IPS-18c (cell line): ENCODE results near the gene CNDP2.

ENCODE experiments used
- H3K4me3 ChIP-seq: 2 replicates; pipeline ENCODE4 v1.7.0; 2013; ENCODE audit warnings: low read depth, mild to moderate bottlenecking, low read length, moderate library complexity; ENCODE audit not compliant: insufficient read depth
- H3K9me3 ChIP-seq: one replicate; pipeline ENCODE4 v1.6.1; 2013; ENCODE audit warnings: mild to moderate bottlenecking, low read length, moderate library complexity; ENCODE audit not compliant: control insufficient read depth, insufficient read depth

Gene CNDP2

GRCh38 chr18:74509856-74510769 is 13.9 kb downstream of the CNDP2 start:
- no peak overlapping the region for H3K4me3 ChIP-seq
- H3K9me3 ChIP-seq: no peaks in the 10 kb centered on the region

GRCh38 chr18:74510770-74511095 is 14.6 kb downstream of the CNDP2 start:
- H3K9me3 ChIP-seq: no peaks in the 10 kb centered on the region

GRCh38 chr18:74511823-74512222 is 15.7 kb downstream of the CNDP2 start:
- no peak overlapping the region for H3K4me3 ChIP-seq
- H3K9me3 ChIP-seq: no peaks in the 10 kb centered on the region

More at GRCh38 chr18:74510770-74511095, 14.6 kb downstream of the CNDP2 start:
- H3K4me3 ChIP-seq: no peak overlapping the region

GRCh38 chr18:74512321-74513053 is 16.3 kb downstream of the CNDP2 start:
- Histone ChIP-seq H3K9me3 (no peaks in the 10 kb centered on the region), H3K4me3 (no peak overlapping the region)

- Histone ChIP-seq H3K9me3 (no peaks in the 10 kb centered on the region), H3K4me3 (no peak overlapping the region)
Measured at GRCh38 chr18:74513149-74513882, 17.2 kb downstream of the CNDP2 start.

- no peak overlapping the region for H3K4me3 ChIP-seq
- no peaks in the 10 kb centered on the region for H3K9me3 ChIP-seq
Measured at GRCh38 chr18:74513883-74514205, 17.7 kb downstream of the CNDP2 start.

DNA sequence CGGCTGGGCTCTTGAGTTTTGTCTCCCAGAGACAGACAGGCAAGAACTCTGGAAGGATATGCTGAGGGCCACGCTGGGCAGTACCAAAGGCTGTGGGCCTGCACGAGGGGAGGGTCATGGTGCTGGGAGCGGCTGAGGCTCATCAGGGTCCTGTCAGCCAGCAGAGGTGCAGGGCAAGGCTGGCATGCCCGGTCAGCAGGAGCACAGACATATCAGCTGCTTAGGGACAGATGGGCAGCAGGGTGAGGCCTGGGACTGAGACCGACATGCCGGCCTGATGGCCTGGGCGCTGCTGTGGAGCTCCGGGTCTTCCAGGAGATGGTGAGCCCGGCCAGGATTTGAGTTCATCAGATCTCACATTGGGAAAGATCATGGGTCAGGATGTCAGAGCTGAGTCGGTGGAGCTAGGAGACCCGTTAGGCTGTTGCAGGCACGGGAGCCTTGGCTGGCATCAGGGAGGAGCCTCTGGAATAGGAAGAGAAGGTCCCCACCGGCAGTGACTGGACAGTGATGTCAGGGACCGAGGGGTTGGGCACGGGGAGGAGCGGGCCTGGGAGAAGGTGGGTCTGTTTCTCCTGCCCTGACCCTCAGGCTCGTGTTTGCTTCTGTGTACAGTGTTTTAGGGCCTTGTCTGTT is 18.8 kb downstream of the CNDP2 start:
- Histone ChIP-seq H3K4me3 (no peak overlapping the region), H3K9me3 (no peaks in the 10 kb centered on the region)

DNA sequence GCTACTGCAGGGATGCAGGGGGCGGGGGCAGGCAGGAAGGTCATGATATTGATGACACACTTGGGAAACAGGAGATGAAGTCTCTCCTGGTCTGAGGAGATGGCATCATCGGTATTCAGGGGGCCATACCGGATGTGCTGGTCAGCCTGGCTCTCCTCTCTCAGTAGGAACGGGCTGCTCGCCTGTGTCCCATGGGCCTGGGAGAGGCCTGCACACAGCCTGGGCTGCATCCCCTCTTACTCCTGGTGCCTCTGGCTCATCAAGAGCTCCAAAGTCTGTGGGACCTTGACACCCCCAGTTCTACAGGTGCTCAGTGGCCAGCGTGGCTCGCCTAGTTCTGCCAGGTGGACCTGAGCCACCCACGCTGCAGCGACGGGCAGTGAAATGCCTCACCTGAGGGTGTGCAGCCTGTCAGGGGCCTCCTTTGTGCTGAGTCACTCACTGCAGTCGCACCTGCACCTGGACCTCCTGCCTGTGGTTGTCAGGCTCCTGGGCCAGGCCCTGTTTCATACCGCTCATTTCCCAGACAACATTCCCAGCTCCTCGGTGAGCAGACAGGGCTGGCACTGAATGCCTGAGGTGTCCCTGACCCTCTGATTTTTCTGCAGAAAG is 19.6 kb downstream of the CNDP2 start:
- H3K4me3 ChIP-seq: no peak overlapping the region
- H3K9me3 ChIP-seq: no peaks in the 10 kb centered on the region

GRCh38 chr18:74516271-74517235 is 20.4 kb downstream of the CNDP2 start:
- H3K9me3 ChIP-seq: no peaks in the 10 kb centered on the region
- no peak overlapping the region for H3K4me3 ChIP-seq

GRCh38 chr18:74517236-74517630 is 21.1 kb downstream of the CNDP2 start:
- Histone ChIP-seq H3K4me3 (no peak overlapping the region), H3K9me3 (no peaks in the 10 kb centered on the region)

- Histone ChIP-seq H3K9me3 (peaks cover 3% of the 10 kb centered on the region), H3K4me3 (no peak overlapping the region)
Measured at GRCh38 chr18:74518456-74519295, 22.5 kb downstream of the CNDP2 start.

GRCh38 chr18:74519320-74520095 is 23.3 kb downstream of the CNDP2 start:
- peaks cover 3% of the 10 kb centered on the region for H3K9me3 ChIP-seq
- no peak overlapping the region for H3K4me3 ChIP-seq

DNA sequence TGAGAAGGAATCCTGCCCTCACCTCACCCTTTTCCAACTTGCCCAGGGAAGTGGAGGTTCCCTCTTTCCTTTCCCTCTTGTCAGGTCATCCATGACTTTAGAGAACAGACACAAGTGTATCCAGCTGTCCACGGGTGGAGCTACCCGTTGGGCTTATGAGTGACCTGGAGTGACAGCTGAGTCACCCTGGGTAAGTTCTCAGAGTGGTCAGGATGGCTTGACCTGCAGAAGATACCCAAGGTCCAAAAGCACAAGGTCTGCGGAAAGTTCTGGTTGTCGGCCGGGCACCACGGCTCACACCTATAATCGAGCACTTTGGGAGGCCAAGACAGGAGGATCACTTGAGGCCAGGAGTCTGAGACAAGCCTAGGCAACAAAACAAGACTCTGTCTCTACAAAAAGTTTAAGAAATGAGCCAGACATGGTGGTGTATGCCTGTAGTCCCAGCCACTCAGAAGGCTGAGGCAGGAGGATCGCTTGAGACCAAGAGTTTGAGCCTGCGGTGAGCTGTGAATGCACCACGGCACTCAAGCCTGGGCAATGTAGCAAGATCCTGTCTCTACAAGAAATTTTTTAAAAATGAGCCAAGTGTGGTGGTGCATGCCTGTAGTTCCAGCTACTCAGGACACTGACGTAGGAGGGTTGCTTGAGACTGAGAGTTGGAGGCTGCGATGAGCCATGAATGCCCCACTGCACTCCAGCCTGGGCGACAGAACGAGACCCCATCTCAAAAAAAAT is 24.1 kb downstream of the CNDP2 start:
- Histone ChIP-seq H3K9me3 (peaks cover 3% of the 10 kb centered on the region), H3K4me3 (no peak overlapping the region)

- Histone ChIP-seq H3K9me3 (peaks cover 3% of the 10 kb centered on the region), H3K4me3 (no peak overlapping the region)
Measured at GRCh38 chr18:74521068-74521725, 25.0 kb downstream of the CNDP2 start.
